Lung (tissue), 16 donors: Measurements from ENCODE around the gene GINM1. TPM values are rescaled to one million over a fixed set of nuclear protein-coding genes. Genes with fewer than 3 reads are reported as not detected.

ENCODE experiments used
- ATAC-seq: fragments of 200-7000 bp; cut with Tn5 transposase; one replicate; pipeline ENCODE4 v1.9.1; 2020; ENCODE audit warnings: moderate number of reproducible peaks; ENCODE audit not compliant: insufficient read depth, low FRiP score
- DNase-seq, 3 donors: peaks; one replicate each; pipeline ENCODE4 v3.0.0-alpha.2; 2013 to 2017
- H3K27ac ChIP-seq, 2 donors: one replicate each; pipeline ENCODE4 v1.5.1; 2013; ENCODE audit warnings: mild to moderate bottlenecking in 2 of 2, moderate library complexity in 2 of 2, control low read depth in 1 of 2, inconsistent platforms in 1 of 2, low read depth in 1 of 2, low read length in 1 of 2
- H3K27me3 ChIP-seq, 3 donors: one replicate each; pipeline ENCODE4 v1.5.1; 2013; ENCODE audit warnings: low read length in 2 of 3; ENCODE audit not compliant: control insufficient read depth in 3 of 3, insufficient read depth in 3 of 3
- H3K36me3 ChIP-seq, 4 donors: one replicate each; pipeline ENCODE4 v1.5.1; 2013; ENCODE audit warnings: low read length in 4 of 4, mild to moderate bottlenecking in 1 of 4, moderate library complexity in 1 of 4; ENCODE audit not compliant: control insufficient read depth in 4 of 4, insufficient read depth in 4 of 4
- H3K4me1 ChIP-seq, 5 donors: one replicate each; pipeline ENCODE4 v1.5.1; 2013; ENCODE audit warnings: low read length in 5 of 5, mild to moderate bottlenecking in 2 of 5, moderate library complexity in 1 of 5; ENCODE audit not compliant: control insufficient read depth in 5 of 5, insufficient read depth in 5 of 5
- H3K4me3 ChIP-seq: one replicate; pipeline ENCODE4 v1.5.1; 2013; ENCODE audit warnings: mild to moderate bottlenecking, control low read depth, moderate library complexity
- H3K9ac ChIP-seq, 2 donors: one replicate each; pipeline ENCODE4 v1.5.1; 2013; ENCODE audit warnings: low read length in 2 of 2, control low read depth in 1 of 2; ENCODE audit not compliant: insufficient read depth in 1 of 2
- H3K9me3 ChIP-seq, 4 donors: one replicate each; pipeline ENCODE4 v1.5.1; 2013; ENCODE audit warnings: low read length in 3 of 4, mild to moderate bottlenecking in 1 of 4, moderate library complexity in 1 of 4; ENCODE audit not compliant: control insufficient read depth in 4 of 4, insufficient read depth in 3 of 4
- WGBS, 2 donors: extraction: QIAGEN DNeasy Blood & Tissue Kit; methylation state at CpG; one replicate each; pipeline ENCODE4 v1.1.7; 2013; 5-methylcytosine and 5-hydroxymethylcytosine counted together
- long read RNA-seq, 5 donors: transcript quantifications; one replicate each; lab custom pipeline, GENCODE V29; 2026
- polyA plus RNA-seq, 2 donors: library from polyadenylated mRNA; stranded (reverse); fragments of 200-250 nt; gene quantifications; one replicate each; pipeline ENCODE4 v1.2.1, GENCODE V29; 2013
- total RNA-seq, 2 donors: library from RNA; depleted of rRNA in 1 of 2; stranded (reverse); fragments of >200 nt in 1 of 2; gene quantifications; one replicate each; pipeline ENCODE4 v1.2.1, GENCODE V29; 2014 to 2021
- TF ChIP-seq, protein P1 (sequence below): IDR thresholded peaks from 2 replicates; pipeline ENCODE4 v1.5.1; 2012; ENCODE audit warnings: mild to moderate bottlenecking; ENCODE audit errors: control extremely low read depth, extremely low read depth
- donor health status: control.
- donor health status: control.
- donor health status: Bipolar disorder and iron deficiency.
- donor health status: healthy.
- donor health status: DM: yes; HTN: yes; CAD: no.

Gene GINM1, protein sequence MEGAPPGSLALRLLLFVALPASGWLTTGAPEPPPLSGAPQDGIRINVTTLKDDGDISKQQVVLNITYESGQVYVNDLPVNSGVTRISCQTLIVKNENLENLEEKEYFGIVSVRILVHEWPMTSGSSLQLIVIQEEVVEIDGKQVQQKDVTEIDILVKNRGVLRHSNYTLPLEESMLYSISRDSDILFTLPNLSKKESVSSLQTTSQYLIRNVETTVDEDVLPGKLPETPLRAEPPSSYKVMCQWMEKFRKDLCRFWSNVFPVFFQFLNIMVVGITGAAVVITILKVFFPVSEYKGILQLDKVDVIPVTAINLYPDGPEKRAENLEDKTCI
- 10 to 100 TPM; 35.8 to 62.3 TPM for total RNA-seq
- 10 to 100 TPM; 32.1 to 36.3 TPM for polyA plus RNA-seq
- long read RNA-seq, donor 1, transcript GINM1-201 (8 exons, 2,024 nt), result major isoform, 17 of 17 reads
- long read RNA-seq, donor 1, partial matches to known transcripts, result 0 of 17 reads
- long read RNA-seq, donor 1, other reads (novel, unspliced or antisense), result 0 of 17 reads
- long read RNA-seq, donor 2, transcript GINM1-201 (8 exons, 2,024 nt), result major isoform, 5 of 5 reads
- long read RNA-seq, donor 2, partial matches to known transcripts, result 0 of 5 reads
- long read RNA-seq, donor 2, other reads (novel, unspliced or antisense), result 0 of 5 reads
- long read RNA-seq, donor 3, transcript GINM1-201 (8 exons, 2,024 nt), result major isoform, 6 of 6 reads
- long read RNA-seq, donor 3, partial matches to known transcripts, result 0 of 6 reads
- long read RNA-seq, donor 3, other reads (novel, unspliced or antisense), result 0 of 6 reads
- long read RNA-seq, donor 4, transcript GINM1-201 (8 exons, 2,024 nt), result major isoform, 9 of 9 reads
- long read RNA-seq, donor 4, partial matches to known transcripts, result 0 of 9 reads
- long read RNA-seq, donor 4, other reads (novel, unspliced or antisense), result 0 of 9 reads
- long read RNA-seq, donor 5, transcript GINM1-201 (8 exons, 2,024 nt), result major isoform, 16 of 16 reads
- long read RNA-seq, donor 5, partial matches to known transcripts, result 0 of 16 reads
- long read RNA-seq, donor 5, other reads (novel, unspliced or antisense), result 0 of 16 reads

GRCh38 chr6:149565527-149566409 lies at the start of gene GINM1:
Gene GINM1 (plus strand): TSS chr6:149566375. CDS start chr6:149566415, 40 bp downstream.
- Histone ChIP-seq H3K27me3 (peaks cover 0 to under 1% (median 0%) of the 10 kb centered on the region in 3 donors), H3K9ac (peak within 1 kb of the TSS; percentile 66 to 84), H3K27ac (peak within 1 kb of the TSS; percentile 92 to 93), H3K36me3 (peaks cover 0 to 3% (median 0%) of the 10 kb centered on the region in 4 donors), H3K4me3 (peak within 1 kb of the TSS; percentile 70), H3K9me3 (no peaks in the 10 kb centered on the region), H3K4me1 (peaks cover 0 to 12% (median 4%) of the 10 kb centered on the region in 5 donors)
- 0% methylated on average over 41 to 59 of the region's 59 CpGs for WGBS, 2 donors
- peak; percentile 93 for ATAC-seq
- DNase-seq, result peak; percentile 97 to 98 (median 97)
- TF ChIP-seq, protein P1, sequence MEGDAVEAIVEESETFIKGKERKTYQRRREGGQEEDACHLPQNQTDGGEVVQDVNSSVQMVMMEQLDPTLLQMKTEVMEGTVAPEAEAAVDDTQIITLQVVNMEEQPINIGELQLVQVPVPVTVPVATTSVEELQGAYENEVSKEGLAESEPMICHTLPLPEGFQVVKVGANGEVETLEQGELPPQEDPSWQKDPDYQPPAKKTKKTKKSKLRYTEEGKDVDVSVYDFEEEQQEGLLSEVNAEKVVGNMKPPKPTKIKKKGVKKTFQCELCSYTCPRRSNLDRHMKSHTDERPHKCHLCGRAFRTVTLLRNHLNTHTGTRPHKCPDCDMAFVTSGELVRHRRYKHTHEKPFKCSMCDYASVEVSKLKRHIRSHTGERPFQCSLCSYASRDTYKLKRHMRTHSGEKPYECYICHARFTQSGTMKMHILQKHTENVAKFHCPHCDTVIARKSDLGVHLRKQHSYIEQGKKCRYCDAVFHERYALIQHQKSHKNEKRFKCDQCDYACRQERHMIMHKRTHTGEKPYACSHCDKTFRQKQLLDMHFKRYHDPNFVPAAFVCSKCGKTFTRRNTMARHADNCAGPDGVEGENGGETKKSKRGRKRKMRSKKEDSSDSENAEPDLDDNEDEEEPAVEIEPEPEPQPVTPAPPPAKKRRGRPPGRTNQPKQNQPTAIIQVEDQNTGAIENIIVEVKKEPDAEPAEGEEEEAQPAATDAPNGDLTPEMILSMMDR, result peak; percentile 49

- ATAC-seq, result no peak
- Histone ChIP-seq H3K9ac (no peak overlapping the region), H3K4me1 (no peaks in the 10 kb centered on the region), H3K27ac (no peak overlapping the region), H3K27me3 (no peaks in the 10 kb centered on the region), H3K4me3 (no peak overlapping the region), H3K9me3 (no peaks in the 10 kb centered on the region), H3K36me3 (peaks cover 18 to 56% (median 21%) of the 10 kb centered on the region in 4 donors)
- DNase-seq, result no peak
- WGBS, 2 donors, result 96 to 97% methylated on average over 5 of the region's 5 CpGs
- TF ChIP-seq, protein P1, result no peak
These were observed 36.5 kb upstream of the GINM1 start for GRCh38 chr6:149529650-149530049.

GRCh38 chr6:149534742-149535141 lies 31.4 kb upstream of the GINM1 start:
- H3K36me3 ChIP-seq, result peaks cover 21 to 61% (median 38%) of the 10 kb centered on the region in 4 donors
- TF ChIP-seq, protein P1, result no peak
- ATAC-seq (no peak), DNase-seq (no peak)
- H3K27ac ChIP-seq, result no peak overlapping the region
- WGBS, 2 donors, result 95 to 100% methylated on average over 1 of the region's 1 CpG
- H3K4me1 ChIP-seq, result no peaks in the 10 kb centered on the region
- H3K4me3 ChIP-seq, result no peak overlapping the region
- H3K27me3 ChIP-seq, result no peaks in the 10 kb centered on the region
- H3K9ac ChIP-seq, result no peak overlapping the region
- no peaks in the 10 kb centered on the region for H3K9me3 ChIP-seq
